Uterus (tissue), 4 donors: ENCODE measurements around the gene KLK2. TPM values are rescaled to one million over a fixed set of nuclear protein-coding genes. Genes with fewer than 3 reads are reported as not detected.

Source experiments
- DNase-seq, 2 donors: peaks; one replicate each; pipeline ENCODE4 v3.0.0-alpha.2; 2019 to 2020
- H3K27ac ChIP-seq, 2 donors: fragments of 200-600 bp; sonication (generic); 1 replicate in 1 of 2; 2 replicates in 1 of 2; pipeline ENCODE4 v1.5.1; 2016 to 2018
- H3K27me3 ChIP-seq, 2 donors: fragments of 200-600 bp; sonication (generic); one replicate each; pipeline ENCODE4 v1.5.1; 2018 to 2019; ENCODE audit warnings: control low read depth in 1 of 2
- H3K36me3 ChIP-seq, 2 donors: fragments of 200-600 bp; sonication (generic); one replicate each; pipeline ENCODE4 v1.5.1; 2019; ENCODE audit warnings: control low read depth in 1 of 2
- H3K4me1 ChIP-seq, 2 donors: fragments of 200-600 bp; sonication (generic); one replicate each; pipeline ENCODE4 v1.5.1; 2018 to 2019; ENCODE audit warnings: control low read depth in 1 of 2
- H3K4me3 ChIP-seq, 2 donors: fragments of 200-600 bp; sonication (generic); 1 replicate in 1 of 2; 2 replicates in 1 of 2; pipeline ENCODE4 v1.5.1; 2018 to 2019; ENCODE audit warnings: mild to moderate bottlenecking in 1 of 2
- H3K9me3 ChIP-seq, 2 donors: fragments of 200-600 bp; sonication (generic); one replicate each; pipeline ENCODE4 v1.5.1; 2019; ENCODE audit warnings: control low read depth in 1 of 2
- CTCF ChIP-seq, 4 experiments: fragments of 200-600 bp in 2 of 4; fragments of 450-650 bp in 2 of 4; sonication (generic) in 2 of 4; IDR thresholded peaks; one replicate each; pipeline ENCODE4 v1.5.1; 2016 to 2019; ENCODE audit warnings: antibody characterized with exemption in 4 of 4, mild to moderate bottlenecking in 2 of 4, moderate library complexity in 1 of 4
- POLR2A ChIP-seq, 2 donors: fragments of 450-650 bp; IDR thresholded peaks; one replicate each; pipeline ENCODE4 v1.6.1; 2016; ENCODE audit warnings: antibody characterized with exemption in 2 of 2, mild to moderate bottlenecking in 1 of 2, moderate library complexity in 1 of 2
- intact Hi-C: fragments of 100-400 bp; cut with DNase I; formaldehyde crosslinking; loops from one replicate; pipeline ENCODE4 v1.15.1; 2023; ENCODE audit warnings: low total_unique reads
- total RNA-seq, 4 donors: library from RNA; depleted of rRNA in 3 of 4; stranded (reverse); fragments of >200 nt in 3 of 4; gene quantifications; one replicate each; pipeline versions ENCODE4 v1.1.0 to v1.2.4, GENCODE V29; 2014 to 2023
- donor health status: DM: yes; HTN: yes; CAD: no.

Gene KLK2
- under 1 TPM in 1 of 4 donors, not detected in 3; 0.41 TPM for total RNA-seq

- intact Hi-C loops: no loop called here
- no peaks in the 10 kb centered on the region for H3K27me3 ChIP-seq
- no peak within 1 kb of the TSS for H3K27ac ChIP-seq
These were observed at the start of gene KLK2 for GRCh38 chr19:50873056-50873455. Gene KLK2 (plus strand): TSS chr19:50873439. CDS start chr19:50873474, 35 bp downstream.

GRCh38 chr19:50826492-50827240 lies 46.6 kb upstream of the KLK2 start:
- intact Hi-C loops: no loop called here
- peaks cover 0 to 5% of the 10 kb centered on the region in 2 donors for H3K27me3 ChIP-seq
- no peaks in the 10 kb centered on the region for H3K36me3 ChIP-seq
- H3K9me3 ChIP-seq: no peaks in the 10 kb centered on the region
- no peak for DNase-seq
- TF ChIP-seq POLR2A (IDR thresholded peaks at IDR 0.05): no peak
- TF ChIP-seq CTCF (IDR thresholded peaks at IDR 0.05): no peak
- H3K27ac ChIP-seq: no peak overlapping the region
- no peaks in the 10 kb centered on the region for H3K4me1 ChIP-seq
- no peak overlapping the region for H3K4me3 ChIP-seq

More at GRCh38 chr19:50873056-50873455, at the start of gene KLK2:
- no peak for TF ChIP-seq POLR2A (IDR thresholded peaks at IDR 0.05)
- no peak for TF ChIP-seq CTCF (IDR thresholded peaks at IDR 0.05)
- Histone ChIP-seq H3K36me3 (no peaks in the 10 kb centered on the region), H3K4me3 (no peak within 1 kb of the TSS), H3K4me1 (no peaks in the 10 kb centered on the region), H3K9me3 (no peaks in the 10 kb centered on the region)
- no peak for DNase-seq

GRCh38 chr19:50827476-50827875 lies 45.8 kb upstream of the KLK2 start:
- no peak for DNase-seq
- intact Hi-C loops: no loop called here
- TF ChIP-seq CTCF (IDR thresholded peaks at IDR 0.05) (no peak), POLR2A (IDR thresholded peaks at IDR 0.05) (no peak)
- no peak overlapping the region for H3K4me3 ChIP-seq
- H3K4me1 ChIP-seq: no peaks in the 10 kb centered on the region
- no peaks in the 10 kb centered on the region for H3K9me3 ChIP-seq
- H3K36me3 ChIP-seq: no peaks in the 10 kb centered on the region
- no peaks in the 10 kb centered on the region for H3K27me3 ChIP-seq
- H3K27ac ChIP-seq: no peak overlapping the region

- H3K27me3 ChIP-seq: peaks cover 0 to 5% of the 10 kb centered on the region in 2 donors
- H3K9me3 ChIP-seq: no peaks in the 10 kb centered on the region
- intact Hi-C loops: no loop called here
- H3K27ac ChIP-seq: no peak overlapping the region
- no peaks in the 10 kb centered on the region for H3K4me1 ChIP-seq
- H3K4me3 ChIP-seq: no peak overlapping the region
- H3K36me3 ChIP-seq: no peaks in the 10 kb centered on the region
- DNase-seq: no peak
- TF ChIP-seq POLR2A (IDR thresholded peaks at IDR 0.05) (no peak), CTCF (IDR thresholded peaks at IDR 0.05) (no peak)
These were observed 43.4 kb upstream of the KLK2 start for GRCh38 chr19:50829801-50830200.

- Histone ChIP-seq H3K27me3 (peaks cover 0 to 9% of the 10 kb centered on the region in 2 donors), H3K4me1 (peaks cover 0 to 1% of the 10 kb centered on the region in 2 donors), H3K27ac (no peak overlapping the region), H3K4me3 (no peak overlapping the region), H3K9me3 (no peaks in the 10 kb centered on the region), H3K36me3 (no peaks in the 10 kb centered on the region)
- no peak for TF ChIP-seq CTCF (IDR thresholded peaks at IDR 0.05)
- no peak for TF ChIP-seq POLR2A (IDR thresholded peaks at IDR 0.05)
- intact Hi-C loops: no loop called here
- DNase-seq: no peak
These were observed 42.8 kb upstream of the KLK2 start for GRCh38 chr19:50830266-50831025.
